ENCODE data around the gene EXT2. TPM values are rescaled to one million over a fixed set of nuclear protein-coding genes. Genes with fewer than 3 reads are reported as not detected.

Gene EXT2
- total and polyA plus RNA-seq, 8 donors = 14.4 to 36.3 (median 24.9) TPM

DNA sequence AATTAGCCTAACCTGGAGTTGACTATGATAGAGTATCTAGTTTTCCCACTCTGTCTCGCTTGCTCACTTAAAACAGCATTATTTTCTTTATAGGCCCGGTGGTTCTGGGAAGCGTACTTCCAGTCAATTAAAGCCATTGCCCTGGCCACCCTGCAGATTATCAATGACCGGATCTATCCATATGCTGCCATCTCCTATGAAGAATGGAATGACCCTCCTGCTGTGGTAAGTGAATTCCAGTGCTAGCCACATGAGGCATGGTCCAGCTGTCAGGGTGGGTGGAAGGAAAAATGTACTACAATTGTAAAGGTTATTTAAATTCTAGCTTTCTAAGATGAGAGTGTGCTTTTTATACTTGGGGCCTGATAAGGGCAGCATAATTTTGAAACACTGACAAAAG lies 76.0 kb downstream of the EXT2 start:
- H3K4me3 ChIP-seq = no peak overlapping the region
- H3K36me3 ChIP-seq = no peaks in the 10 kb centered on the region
- DNase-seq (no peak), ATAC-seq (no peak), FAIRE-seq (no peak)
- no peaks in the 10 kb centered on the region for H3K4me1 ChIP-seq
- no peaks in the 10 kb centered on the region for H3K9me3 ChIP-seq
- TF ChIP-seq, protein P1, sequence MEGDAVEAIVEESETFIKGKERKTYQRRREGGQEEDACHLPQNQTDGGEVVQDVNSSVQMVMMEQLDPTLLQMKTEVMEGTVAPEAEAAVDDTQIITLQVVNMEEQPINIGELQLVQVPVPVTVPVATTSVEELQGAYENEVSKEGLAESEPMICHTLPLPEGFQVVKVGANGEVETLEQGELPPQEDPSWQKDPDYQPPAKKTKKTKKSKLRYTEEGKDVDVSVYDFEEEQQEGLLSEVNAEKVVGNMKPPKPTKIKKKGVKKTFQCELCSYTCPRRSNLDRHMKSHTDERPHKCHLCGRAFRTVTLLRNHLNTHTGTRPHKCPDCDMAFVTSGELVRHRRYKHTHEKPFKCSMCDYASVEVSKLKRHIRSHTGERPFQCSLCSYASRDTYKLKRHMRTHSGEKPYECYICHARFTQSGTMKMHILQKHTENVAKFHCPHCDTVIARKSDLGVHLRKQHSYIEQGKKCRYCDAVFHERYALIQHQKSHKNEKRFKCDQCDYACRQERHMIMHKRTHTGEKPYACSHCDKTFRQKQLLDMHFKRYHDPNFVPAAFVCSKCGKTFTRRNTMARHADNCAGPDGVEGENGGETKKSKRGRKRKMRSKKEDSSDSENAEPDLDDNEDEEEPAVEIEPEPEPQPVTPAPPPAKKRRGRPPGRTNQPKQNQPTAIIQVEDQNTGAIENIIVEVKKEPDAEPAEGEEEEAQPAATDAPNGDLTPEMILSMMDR (IDR thresholded peaks at IDR 0.05) = no peak
- H3K27ac ChIP-seq = no peak overlapping the region
- 90 to 95% methylated on average over 4 of the region's 4 CpGs for WGBS, 2 donors
- intact Hi-C loops (cut with DNase I) = no loop called here
- no peaks in the 10 kb centered on the region for H3K27me3 ChIP-seq

DNA sequence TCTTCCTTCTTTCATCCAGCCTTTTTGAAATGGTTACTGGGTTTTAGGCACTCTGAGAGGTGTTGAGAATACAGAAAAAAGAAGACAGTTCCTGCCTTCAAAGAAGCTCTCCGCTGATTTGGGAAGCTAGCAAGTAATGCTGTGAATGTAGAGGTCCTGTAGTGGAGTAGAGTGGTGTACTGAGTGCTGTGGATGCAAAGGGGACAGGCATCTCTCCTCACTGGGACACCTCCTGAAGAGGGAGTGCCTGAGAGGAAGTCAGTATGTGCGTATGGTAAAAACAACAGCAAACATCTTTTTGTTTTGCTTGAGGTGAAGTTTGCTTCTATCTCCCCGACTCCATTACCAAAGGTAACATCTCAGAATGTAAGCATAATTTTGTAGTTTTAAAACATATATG lies 77.5 kb downstream of the EXT2 start:
- no peak for FAIRE-seq
- ATAC-seq = no peak
- H3K27me3 ChIP-seq = no peaks in the 10 kb centered on the region
- TF ChIP-seq, protein P1 (IDR thresholded peaks at IDR 0.05) = no peak
- no peaks in the 10 kb centered on the region for H3K9me3 ChIP-seq
- no peak overlapping the region for H3K27ac ChIP-seq
- no peak overlapping the region for H3K4me3 ChIP-seq
- 95 to 100% methylated on average over 3 of the region's 3 CpGs for WGBS, 2 donors
- intact Hi-C loops (cut with DNase I) = no loop called here
- no peaks in the 10 kb centered on the region for H3K36me3 ChIP-seq
- DNase-seq = no peak
- no peaks in the 10 kb centered on the region for H3K4me1 ChIP-seq

DNA sequence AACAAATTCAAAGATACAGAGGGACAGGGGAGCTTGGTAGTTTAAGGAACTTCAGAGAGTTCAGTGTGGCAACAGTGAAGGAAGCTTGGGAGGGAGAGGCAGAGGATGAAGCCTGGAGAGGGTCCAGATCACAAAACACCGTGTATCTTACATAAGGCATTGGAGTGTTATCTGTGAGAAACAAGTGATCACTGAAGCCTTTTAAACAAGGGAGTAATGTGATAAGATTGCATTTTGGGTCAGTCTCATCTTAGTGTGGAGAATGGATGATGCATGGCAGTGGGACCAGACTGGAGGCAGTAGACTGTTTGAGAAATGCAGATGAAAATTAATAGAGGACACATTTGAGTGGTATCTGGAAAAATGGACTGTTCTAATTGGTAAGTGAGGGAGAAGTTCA lies 79.4 kb downstream of the EXT2 start:
- TF ChIP-seq, protein P1 (IDR thresholded peaks at IDR 0.05) = no peak
- 74 to 81% methylated on average over 1 of the region's 1 CpG for WGBS, 2 donors
- H3K4me3 ChIP-seq = no peak overlapping the region
- ATAC-seq (no peak), DNase-seq (no peak), FAIRE-seq (no peak)
- intact Hi-C loops (cut with DNase I) = no loop called here
- no peaks in the 10 kb centered on the region for H3K4me1 ChIP-seq
- no peaks in the 10 kb centered on the region for H3K36me3 ChIP-seq
- H3K27me3 ChIP-seq = no peaks in the 10 kb centered on the region
- no peak overlapping the region for H3K27ac ChIP-seq
- H3K9me3 ChIP-seq = no peaks in the 10 kb centered on the region

DNA sequence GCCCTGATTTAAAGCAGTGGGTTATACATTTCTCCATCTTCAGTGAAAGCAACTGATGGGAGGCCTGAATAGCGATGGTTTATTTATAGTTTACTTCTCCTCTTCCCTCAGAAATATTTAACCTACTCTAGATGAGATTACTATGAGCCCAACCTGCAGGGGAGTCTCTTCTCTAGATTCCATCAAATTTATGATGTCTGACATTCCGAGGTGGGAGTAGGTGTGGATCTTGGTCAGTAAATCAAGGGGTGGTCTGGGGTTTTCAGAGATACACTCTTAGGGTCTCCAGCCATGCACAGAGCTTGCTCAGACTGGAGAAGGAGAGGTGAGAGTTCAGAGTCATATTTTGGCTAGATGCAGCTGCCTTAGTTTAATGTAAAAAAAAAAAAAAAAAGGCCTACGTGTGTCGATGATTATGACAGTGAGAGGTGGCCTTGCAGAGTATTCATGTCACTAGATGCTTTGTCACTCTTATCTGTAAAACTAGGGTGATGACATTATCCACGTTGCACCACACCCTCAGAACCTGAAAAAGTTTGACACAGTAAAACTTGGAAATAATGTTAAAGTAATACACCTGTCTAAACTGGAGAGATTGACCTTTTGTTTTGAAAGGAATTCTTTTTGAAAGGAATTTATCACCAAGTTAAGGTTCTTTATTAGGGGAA lies 81.2 kb downstream of the EXT2 start:
- no peaks in the 10 kb centered on the region for H3K36me3 ChIP-seq
- H3K4me1 ChIP-seq = no peaks in the 10 kb centered on the region
- H3K9me3 ChIP-seq = no peaks in the 10 kb centered on the region
- WGBS, 2 donors = 71 to 75% methylated on average over 5 of the region's 5 CpGs
- TF ChIP-seq, protein P1 (IDR thresholded peaks at IDR 0.05) = no peak
- no peaks in the 10 kb centered on the region for H3K27me3 ChIP-seq
- no peak for ATAC-seq
- no peak overlapping the region for H3K27ac ChIP-seq
- no peak for FAIRE-seq
- no peak overlapping the region for H3K4me3 ChIP-seq
- intact Hi-C loops (cut with DNase I) = no loop called here
- DNase-seq = no peak

DNA sequence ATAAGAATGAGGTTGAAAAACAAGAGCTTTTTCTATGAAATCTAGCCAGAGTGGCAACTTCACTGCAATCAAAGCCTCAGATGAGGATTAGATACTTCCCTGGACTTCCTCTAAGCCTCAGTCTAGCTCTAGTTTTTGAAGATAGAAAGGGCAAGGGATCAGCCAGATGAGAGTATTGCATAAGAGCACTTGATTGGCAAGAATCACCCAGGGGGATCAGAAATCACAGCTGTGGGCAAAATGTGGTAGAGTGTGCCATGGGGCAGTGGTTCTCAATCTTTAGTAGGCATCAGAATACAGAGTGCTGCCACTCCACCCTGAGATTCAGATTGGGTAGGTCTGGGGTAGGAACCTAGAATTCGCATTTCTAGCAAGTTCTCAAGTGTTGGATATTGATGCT lies 82.4 kb downstream of the EXT2 start:
- Histone ChIP-seq H3K9me3 (no peaks in the 10 kb centered on the region), H3K4me3 (no peak overlapping the region), H3K27ac (no peak overlapping the region), H3K27me3 (no peaks in the 10 kb centered on the region), H3K4me1 (no peaks in the 10 kb centered on the region), H3K36me3 (no peaks in the 10 kb centered on the region)
- 88 to 100% methylated on average over 1 of the region's 1 CpG for WGBS, 2 donors
- DNase-seq (no peak), ATAC-seq (no peak), FAIRE-seq (no peak)
- intact Hi-C loops (cut with DNase I) = no loop called here
- TF ChIP-seq, protein P1 (IDR thresholded peaks at IDR 0.05) = no peak

All from pancreas (tissue), 10 donors.